Tibial artery (tissue), 4 donors: ENCODE measurements around the gene OGFR.

Experiments used
- DNase-seq, 2 donors: peaks; one replicate each; pipeline ENCODE4 v3.0.0-alpha.2; 2019
- H3K27ac ChIP-seq, 2 donors: fragments of 200-600 bp; sonication (generic) in 1 of 2; 1 replicate in 1 of 2; 2 replicates in 1 of 2; pipeline ENCODE4 v1.5.1; 2018 to 2019; ENCODE audit warnings: mild to moderate bottlenecking in 1 of 2
- H3K27me3 ChIP-seq, 2 donors: fragments of 200-600 bp; sonication (generic) in 1 of 2; one replicate each; pipeline versions ENCODE4 v1.5.1 to v1.6.0; 2016 to 2019
- H3K36me3 ChIP-seq, 3 donors: fragments of 200-600 bp; sonication (generic) in 2 of 3; one replicate each; pipeline ENCODE4 v1.5.1; 2016 to 2019; ENCODE audit warnings: mild to moderate bottlenecking in 2 of 3
- H3K4me1 ChIP-seq, 4 donors: fragments of 200-600 bp; sonication (generic) in 2 of 4; 1 replicate in 3 of 4; 2 replicates in 1 of 4; pipeline ENCODE4 v1.5.1; 2016 to 2019
- H3K4me3 ChIP-seq, 2 donors: fragments of 200-600 bp; sonication (generic) in 1 of 2; 1 replicate in 1 of 2; 2 replicates in 1 of 2; pipeline ENCODE4 v1.5.1; 2018 to 2019; ENCODE audit warnings: mild to moderate bottlenecking in 2 of 2
- H3K9me3 ChIP-seq, 3 donors: fragments of 200-600 bp; sonication (generic) in 1 of 3; one replicate each; pipeline ENCODE4 v1.5.1; 2016 to 2019
- intact Hi-C: fragments of 100-400 bp; cut with DNase I; formaldehyde crosslinking; loops from one replicate; pipeline ENCODE4 v1.15.0; 2023; ENCODE audit warnings: low total_unique reads
- TF ChIP-seq, protein P1 (sequence below), 2 experiments: fragments of 200-600 bp in 1 of 2; fragments of 450-650 bp in 1 of 2; IDR thresholded peaks; one replicate each; pipeline ENCODE4 v1.5.1; 2017 to 2019; ENCODE audit warnings: antibody characterized with exemption in 2 of 2, mild to moderate bottlenecking in 1 of 2, moderate library complexity in 1 of 2

Gene OGFR

DNA sequence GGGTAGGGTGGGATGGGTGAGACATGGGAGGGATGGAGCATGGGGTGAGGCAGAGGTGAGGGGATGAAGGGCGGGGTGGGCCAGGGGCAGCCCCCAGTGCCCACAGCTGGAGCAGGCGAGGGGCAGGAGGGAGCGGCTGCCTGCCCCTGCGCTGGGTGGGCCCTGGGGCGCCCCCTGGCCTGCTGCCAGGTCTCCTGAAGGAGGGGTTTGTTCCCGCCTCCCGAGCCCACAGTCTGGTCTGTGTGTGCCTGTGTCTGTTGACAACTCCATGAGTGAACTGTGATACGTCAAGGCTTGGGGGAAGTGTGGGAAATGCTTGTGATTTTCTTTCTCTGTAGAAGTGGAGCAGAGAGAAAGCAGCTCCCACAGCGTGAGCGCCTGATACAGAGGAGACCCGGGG is 19.2 kb upstream of the OGFR start:
- no peak overlapping the region for H3K4me3 ChIP-seq
- TF ChIP-seq, protein P1, sequence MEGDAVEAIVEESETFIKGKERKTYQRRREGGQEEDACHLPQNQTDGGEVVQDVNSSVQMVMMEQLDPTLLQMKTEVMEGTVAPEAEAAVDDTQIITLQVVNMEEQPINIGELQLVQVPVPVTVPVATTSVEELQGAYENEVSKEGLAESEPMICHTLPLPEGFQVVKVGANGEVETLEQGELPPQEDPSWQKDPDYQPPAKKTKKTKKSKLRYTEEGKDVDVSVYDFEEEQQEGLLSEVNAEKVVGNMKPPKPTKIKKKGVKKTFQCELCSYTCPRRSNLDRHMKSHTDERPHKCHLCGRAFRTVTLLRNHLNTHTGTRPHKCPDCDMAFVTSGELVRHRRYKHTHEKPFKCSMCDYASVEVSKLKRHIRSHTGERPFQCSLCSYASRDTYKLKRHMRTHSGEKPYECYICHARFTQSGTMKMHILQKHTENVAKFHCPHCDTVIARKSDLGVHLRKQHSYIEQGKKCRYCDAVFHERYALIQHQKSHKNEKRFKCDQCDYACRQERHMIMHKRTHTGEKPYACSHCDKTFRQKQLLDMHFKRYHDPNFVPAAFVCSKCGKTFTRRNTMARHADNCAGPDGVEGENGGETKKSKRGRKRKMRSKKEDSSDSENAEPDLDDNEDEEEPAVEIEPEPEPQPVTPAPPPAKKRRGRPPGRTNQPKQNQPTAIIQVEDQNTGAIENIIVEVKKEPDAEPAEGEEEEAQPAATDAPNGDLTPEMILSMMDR (IDR thresholded peaks at IDR 0.05), result no peak
- peaks cover 0 to 57% of the 10 kb centered on the region in 2 donors for H3K27me3 ChIP-seq
- no peak overlapping the region for H3K27ac ChIP-seq
- DNase-seq, result no peak
- intact Hi-C loops, result no loop called here
- H3K4me1 ChIP-seq, result no peaks in the 10 kb centered on the region
- H3K9me3 ChIP-seq, result no peaks in the 10 kb centered on the region
- no peaks in the 10 kb centered on the region for H3K36me3 ChIP-seq

DNA sequence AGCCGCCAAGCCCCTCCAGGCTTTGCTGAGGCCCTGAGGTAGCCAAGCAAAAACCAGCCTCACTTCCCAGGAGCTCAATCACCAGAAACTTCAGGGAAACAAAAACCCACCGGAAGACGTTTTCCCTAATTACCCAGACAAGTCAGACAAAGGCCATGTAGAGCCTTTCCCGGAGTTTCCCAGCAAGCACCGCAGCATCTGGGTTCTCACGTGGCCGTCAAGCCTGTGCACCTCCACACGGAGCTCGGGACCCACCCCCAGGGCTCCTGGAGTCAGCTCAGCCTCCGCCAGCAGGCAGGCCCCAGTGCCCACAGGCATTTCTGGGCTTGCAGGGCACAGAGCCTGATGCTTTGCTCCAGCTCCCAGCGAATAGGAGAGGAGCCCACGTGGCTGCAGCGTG is 18.5 kb upstream of the OGFR start:
- no peak for DNase-seq
- Histone ChIP-seq H3K4me1 (no peaks in the 10 kb centered on the region), H3K9me3 (no peaks in the 10 kb centered on the region), H3K27me3 (peaks cover 0 to 57% of the 10 kb centered on the region in 2 donors), H3K4me3 (no peak overlapping the region), H3K27ac (no peak overlapping the region), H3K36me3 (no peaks in the 10 kb centered on the region)
- intact Hi-C loops, result no loop called here
- TF ChIP-seq, protein P1 (IDR thresholded peaks at IDR 0.05), result no peak

DNA sequence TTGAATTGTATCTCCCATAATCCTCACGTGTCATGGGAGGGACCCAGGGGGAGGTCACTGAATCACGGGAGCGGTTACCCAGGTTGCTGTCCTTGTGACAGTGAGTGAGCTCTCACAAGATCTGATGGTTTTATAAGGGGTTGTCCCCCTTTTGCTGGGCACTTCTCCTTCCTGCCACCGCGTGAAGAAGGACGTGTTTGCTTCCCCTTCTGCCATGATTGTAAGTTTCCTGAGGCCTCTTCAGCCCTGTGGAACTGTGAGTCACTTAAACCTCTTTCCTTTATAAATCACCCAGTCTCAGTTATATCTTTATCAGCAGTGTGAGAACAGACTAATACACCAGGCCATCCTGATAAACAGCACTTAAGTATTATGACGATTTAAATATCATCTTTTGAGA is 17.3 kb upstream of the OGFR start:
- Histone ChIP-seq H3K27me3 (peaks cover 0 to 54% of the 10 kb centered on the region in 2 donors), H3K27ac (no peak overlapping the region), H3K9me3 (no peaks in the 10 kb centered on the region), H3K36me3 (no peaks in the 10 kb centered on the region), H3K4me1 (no peaks in the 10 kb centered on the region), H3K4me3 (no peak overlapping the region)
- DNase-seq, result no peak
- TF ChIP-seq, protein P1 (IDR thresholded peaks at IDR 0.05), result no peak
- intact Hi-C loops, result no loop called here

DNA sequence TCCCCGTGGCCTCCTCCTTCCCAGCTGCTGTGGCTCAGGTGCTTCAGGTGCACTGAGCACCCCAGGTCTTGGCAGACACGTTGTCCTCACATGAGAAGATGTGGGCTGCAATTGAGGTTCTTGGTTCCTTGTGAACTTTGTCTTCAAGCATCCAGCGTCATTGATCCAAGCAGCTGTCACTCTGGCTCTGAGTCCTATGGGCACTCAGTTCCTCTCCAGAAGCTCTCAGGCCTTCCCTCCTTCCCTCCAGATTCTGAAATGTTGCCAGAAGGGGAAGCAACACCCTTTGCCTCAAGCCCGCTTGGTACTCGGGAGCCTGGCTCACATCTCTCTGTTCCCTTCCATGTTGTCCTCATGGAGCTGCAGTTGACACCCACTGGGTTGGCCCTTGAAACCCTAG is 16.8 kb upstream of the OGFR start:
- TF ChIP-seq, protein P1 (IDR thresholded peaks at IDR 0.05), result no peak
- DNase-seq, result no peak
- Histone ChIP-seq H3K9me3 (no peaks in the 10 kb centered on the region), H3K27ac (no peak overlapping the region), H3K36me3 (no peaks in the 10 kb centered on the region), H3K4me3 (no peak overlapping the region), H3K27me3 (peaks cover 0 to 51% of the 10 kb centered on the region in 2 donors), H3K4me1 (no peaks in the 10 kb centered on the region)
- intact Hi-C loops, result no loop called here

DNA sequence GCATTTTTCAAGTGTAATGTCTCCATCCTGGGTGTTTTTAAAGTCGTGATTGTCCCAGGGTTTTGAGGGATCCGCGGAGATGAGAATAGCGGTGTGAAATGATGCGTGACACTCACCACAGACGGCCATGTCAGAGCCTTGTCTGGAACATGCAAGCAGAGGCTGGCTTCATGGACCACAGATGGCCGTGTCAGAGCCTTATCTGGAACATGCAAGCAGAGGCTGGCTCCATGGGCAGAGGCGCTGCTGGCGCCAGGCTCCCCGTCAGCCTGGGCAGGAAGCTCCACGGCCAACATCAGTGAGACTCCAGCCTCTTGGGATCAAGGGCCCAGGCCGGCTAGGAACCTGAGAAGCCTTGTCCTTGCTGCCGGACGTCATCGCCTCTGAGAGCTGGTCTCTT is 16.0 kb upstream of the OGFR start:
- H3K36me3 ChIP-seq, result no peaks in the 10 kb centered on the region
- peaks cover 2 to 5% (median 3%) of the 10 kb centered on the region in 4 donors for H3K4me1 ChIP-seq
- H3K27ac ChIP-seq, result no peak overlapping the region
- no peaks in the 10 kb centered on the region for H3K9me3 ChIP-seq
- no peak overlapping the region for H3K4me3 ChIP-seq
- intact Hi-C loops, result no loop called here
- H3K27me3 ChIP-seq, result peaks cover 0 to 46% of the 10 kb centered on the region in 2 donors
- TF ChIP-seq, protein P1 (IDR thresholded peaks at IDR 0.05), result no peak
- no peak for DNase-seq

DNA sequence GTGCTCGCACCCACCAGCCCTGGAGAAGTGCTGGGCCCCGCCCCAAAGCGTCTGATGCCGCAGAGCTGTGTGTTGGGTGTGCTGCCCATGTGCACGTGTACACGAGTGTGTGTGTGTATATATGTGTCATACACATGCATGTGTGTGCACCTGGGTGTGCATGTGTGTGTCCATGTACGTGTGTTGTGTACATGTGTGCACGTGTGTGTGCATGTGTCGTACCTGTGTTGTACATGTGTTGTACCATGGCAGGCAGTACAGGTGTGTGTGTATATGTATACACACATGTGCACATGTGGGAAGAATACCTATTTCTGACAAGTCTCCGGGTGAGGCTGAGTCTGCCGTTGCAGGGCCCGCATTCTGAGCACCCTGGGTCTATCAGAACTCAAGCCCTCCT is 14.6 kb upstream of the OGFR start:
- TF ChIP-seq, protein P1 (IDR thresholded peaks at IDR 0.05), result no peak
- Histone ChIP-seq H3K36me3 (no peaks in the 10 kb centered on the region), H3K27ac (no peak overlapping the region), H3K27me3 (peaks cover 0 to 36% of the 10 kb centered on the region in 2 donors), H3K4me3 (no peak overlapping the region), H3K9me3 (no peaks in the 10 kb centered on the region), H3K4me1 (peaks cover 6 to 17% (median 10%) of the 10 kb centered on the region in 4 donors)
- DNase-seq, result no peak
- intact Hi-C loops, result loop anchor here (2.0 to 5.0 kb wide), 3 partner anchors 138 to 378 kb away; no protein-coding TSS in a partner anchor
